Left lung (tissue), 10 donors: ENCODE measurements around the gene ZNF786. TPM values are rescaled to one million over a fixed set of nuclear protein-coding genes. Genes with fewer than 3 reads are reported as not detected.

Source experiments
- ATAC-seq: fragments of 200-7000 bp; cut with Tn5 transposase; one replicate; pipeline ENCODE4 v1.9.1; 2020; ENCODE audit warnings: moderate library complexity
- DNase-seq, 4 donors: peaks; one replicate each; pipeline ENCODE4 v3.0.0-alpha.2; 2013 to 2020
- H3K27ac ChIP-seq, 2 donors: fragments of 200-600 bp; sonication (generic) in 1 of 2; one replicate each; pipeline versions ENCODE4 v1.5.0 to v1.8.0; 2020 to 2021
- H3K27me3 ChIP-seq, 2 donors: fragments of 200-600 bp; sonication (generic) in 1 of 2; one replicate each; pipeline versions ENCODE4 v1.5.0 to v1.8.0; 2020 to 2021
- H3K36me3 ChIP-seq, 2 donors: fragments of 200-600 bp; sonication (generic) in 1 of 2; one replicate each; pipeline versions ENCODE4 v1.5.0 to v1.8.0; 2020 to 2021
- H3K4me1 ChIP-seq, 2 donors: fragments of 200-600 bp; one replicate each; pipeline ENCODE4 v1.8.0; 2021
- H3K4me3 ChIP-seq, 2 donors: fragments of 200-600 bp; sonication (generic) in 1 of 2; one replicate each; pipeline versions ENCODE4 v1.5.0 to v1.8.0; 2020 to 2021; ENCODE audit warnings: mild to moderate bottlenecking in 1 of 2
- H3K9me3 ChIP-seq, 2 donors: fragments of 200-600 bp; sonication (generic) in 1 of 2; one replicate each; pipeline versions ENCODE4 v1.5.0 to v1.8.0; 2020 to 2021
- intact Hi-C, 2 donors: fragments of 100-400 bp; cut with DNase I; formaldehyde crosslinking; loops; one replicate each; pipeline versions ENCODE4 v1.11.2 to v1.14.2; 2022
- polyA plus RNA-seq, 6 donors: library from polyadenylated mRNA; unstranded; fragments of 120-200 nt; gene quantifications; one replicate each; pipeline ENCODE4 v1.2.1, GENCODE V29; 2013; ENCODE audit not compliant: insufficient read length in 6 of 6
- total RNA-seq, 2 donors: library from RNA; stranded (reverse); fragmentation: NEBNext Ultra II Directional; extraction: Animal tissue kit (Norgen Biotek cat#: 25700); gene quantifications; one replicate each; pipeline ENCODE4 v1.2.1, GENCODE V29; 2021
- TF ChIP-seq, protein P1 (sequence below), 2 donors: fragments of 200-600 bp; sonication (generic) in 1 of 2; IDR thresholded peaks; one replicate each; pipeline versions ENCODE4 v1.5.0 to v1.8.0; 2021; ENCODE audit warnings: antibody characterized with exemption in 2 of 2
- donor health status: DM: no; HTN: yes; CAD: no.
- donor health status: DM: no; HTN: no; CAD: no.

ZNF786 gene
- total and polyA plus RNA-seq, 8 donors = 5.2 to 8.7 (median 6.9) TPM

DNA sequence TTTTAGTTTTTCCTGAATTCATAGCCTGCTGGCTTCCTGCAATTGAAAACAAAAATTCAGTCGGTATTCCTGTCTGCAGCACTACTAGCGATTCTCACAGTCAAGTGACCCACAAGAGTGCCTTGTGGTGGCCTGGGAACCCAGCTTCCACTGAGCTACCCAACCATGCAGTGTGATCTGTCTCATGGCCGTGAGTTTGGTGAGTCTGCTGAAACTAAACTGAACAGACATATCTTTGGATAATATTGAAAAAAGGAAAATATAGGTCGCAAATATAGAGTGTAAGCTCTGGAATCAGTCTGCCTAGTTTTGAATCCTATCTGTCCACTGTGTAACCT is 18.1 kb downstream of the ZNF786 start:
- Histone ChIP-seq H3K36me3 (peaks cover 0 to 45% of the 10 kb centered on the region in 2 donors), H3K4me1 (no peaks in the 10 kb centered on the region), H3K27me3 (no peaks in the 10 kb centered on the region), H3K27ac (peak overlapping the region in 1 of 2 donors; percentile 65), H3K9me3 (no peaks in the 10 kb centered on the region), H3K4me3 (no peak overlapping the region)
- intact Hi-C loops = no loop called here
- ATAC-seq (no peak), DNase-seq (no peak)
- TF ChIP-seq, protein P1, sequence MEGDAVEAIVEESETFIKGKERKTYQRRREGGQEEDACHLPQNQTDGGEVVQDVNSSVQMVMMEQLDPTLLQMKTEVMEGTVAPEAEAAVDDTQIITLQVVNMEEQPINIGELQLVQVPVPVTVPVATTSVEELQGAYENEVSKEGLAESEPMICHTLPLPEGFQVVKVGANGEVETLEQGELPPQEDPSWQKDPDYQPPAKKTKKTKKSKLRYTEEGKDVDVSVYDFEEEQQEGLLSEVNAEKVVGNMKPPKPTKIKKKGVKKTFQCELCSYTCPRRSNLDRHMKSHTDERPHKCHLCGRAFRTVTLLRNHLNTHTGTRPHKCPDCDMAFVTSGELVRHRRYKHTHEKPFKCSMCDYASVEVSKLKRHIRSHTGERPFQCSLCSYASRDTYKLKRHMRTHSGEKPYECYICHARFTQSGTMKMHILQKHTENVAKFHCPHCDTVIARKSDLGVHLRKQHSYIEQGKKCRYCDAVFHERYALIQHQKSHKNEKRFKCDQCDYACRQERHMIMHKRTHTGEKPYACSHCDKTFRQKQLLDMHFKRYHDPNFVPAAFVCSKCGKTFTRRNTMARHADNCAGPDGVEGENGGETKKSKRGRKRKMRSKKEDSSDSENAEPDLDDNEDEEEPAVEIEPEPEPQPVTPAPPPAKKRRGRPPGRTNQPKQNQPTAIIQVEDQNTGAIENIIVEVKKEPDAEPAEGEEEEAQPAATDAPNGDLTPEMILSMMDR (IDR thresholded peaks at IDR 0.05) = no peak

DNA sequence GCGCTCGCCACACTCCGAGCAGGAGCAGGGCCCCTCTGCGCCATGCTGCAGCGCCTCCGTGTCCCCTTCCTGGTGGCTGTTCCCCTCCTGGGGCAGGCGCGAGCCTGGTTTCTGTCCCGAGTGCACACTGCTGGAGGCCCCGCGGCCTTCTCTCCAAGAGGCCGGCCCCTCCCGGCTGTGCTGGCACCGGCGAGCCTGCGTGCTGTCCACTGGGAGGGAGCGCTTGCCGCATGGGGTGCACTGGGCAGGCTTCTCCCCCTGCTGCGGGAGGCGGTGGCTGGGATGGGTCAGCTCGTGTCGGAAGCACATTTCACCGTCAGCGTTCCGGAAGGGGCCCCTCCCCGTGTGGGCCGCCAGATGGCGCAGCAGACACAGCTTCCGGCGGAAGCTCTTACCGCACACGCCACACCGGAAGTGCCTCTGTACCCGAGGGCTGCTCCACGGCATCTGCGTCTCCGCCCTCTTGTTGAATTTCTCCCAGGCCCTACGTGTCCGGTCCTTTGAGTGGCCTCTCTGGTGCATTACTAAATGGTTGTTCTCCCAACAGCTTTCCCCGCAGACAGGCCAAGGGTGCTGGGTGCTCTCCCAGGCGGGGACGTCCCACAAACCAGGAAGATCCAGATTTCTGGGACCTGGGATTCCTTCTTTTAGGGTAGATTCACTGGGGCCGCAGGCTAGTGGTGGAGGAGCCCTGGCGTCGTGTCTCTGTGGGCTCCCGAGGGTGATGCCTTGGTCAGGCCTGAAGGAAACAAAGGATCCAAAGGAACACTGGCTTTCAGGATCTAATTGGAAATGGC is 18.7 kb downstream of the ZNF786 start:
- H3K4me1 ChIP-seq = no peaks in the 10 kb centered on the region
- H3K27me3 ChIP-seq = no peaks in the 10 kb centered on the region
- peak overlapping the region in 1 of 2 donors; percentile 18 for H3K4me3 ChIP-seq
- peaks cover 0 to 45% of the 10 kb centered on the region in 2 donors for H3K36me3 ChIP-seq
- ATAC-seq (peak; percentile 37), DNase-seq (peak in 1 of 4 donors; percentile 83)
- TF ChIP-seq, protein P1 (IDR thresholded peaks at IDR 0.05) = peak in 1 of 2 donors; percentile 28
- no peaks in the 10 kb centered on the region for H3K9me3 ChIP-seq
- intact Hi-C loops = no loop called here
- H3K27ac ChIP-seq = peak overlapping the region in 1 of 2 donors; percentile 65

DNA sequence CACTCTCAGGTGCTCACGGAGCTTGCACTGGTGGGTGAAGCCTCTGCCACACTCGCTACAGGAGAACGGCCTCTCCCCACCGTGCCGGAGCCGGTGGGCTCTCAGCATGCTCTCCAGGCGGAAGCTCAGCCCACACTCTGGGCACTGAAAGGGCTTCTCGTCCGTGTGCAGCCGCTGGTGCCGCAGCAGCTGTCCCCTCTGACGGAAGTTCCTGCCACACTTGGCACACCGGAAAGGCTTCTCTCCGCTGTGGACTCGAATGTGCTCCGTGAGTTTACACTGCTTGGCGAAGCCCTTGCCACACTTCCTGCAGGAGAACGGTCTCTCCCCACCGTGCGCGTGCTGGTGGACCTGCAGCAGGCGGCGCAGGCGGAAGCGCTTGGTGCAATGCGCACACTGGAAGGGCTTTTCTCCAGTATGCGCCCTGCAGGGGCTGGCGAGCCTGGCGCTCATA is 19.3 kb downstream of the ZNF786 start:
- peaks cover 0 to 45% of the 10 kb centered on the region in 2 donors for H3K36me3 ChIP-seq
- ATAC-seq = peak; percentile 15
- intact Hi-C loops = no loop called here

DNA sequence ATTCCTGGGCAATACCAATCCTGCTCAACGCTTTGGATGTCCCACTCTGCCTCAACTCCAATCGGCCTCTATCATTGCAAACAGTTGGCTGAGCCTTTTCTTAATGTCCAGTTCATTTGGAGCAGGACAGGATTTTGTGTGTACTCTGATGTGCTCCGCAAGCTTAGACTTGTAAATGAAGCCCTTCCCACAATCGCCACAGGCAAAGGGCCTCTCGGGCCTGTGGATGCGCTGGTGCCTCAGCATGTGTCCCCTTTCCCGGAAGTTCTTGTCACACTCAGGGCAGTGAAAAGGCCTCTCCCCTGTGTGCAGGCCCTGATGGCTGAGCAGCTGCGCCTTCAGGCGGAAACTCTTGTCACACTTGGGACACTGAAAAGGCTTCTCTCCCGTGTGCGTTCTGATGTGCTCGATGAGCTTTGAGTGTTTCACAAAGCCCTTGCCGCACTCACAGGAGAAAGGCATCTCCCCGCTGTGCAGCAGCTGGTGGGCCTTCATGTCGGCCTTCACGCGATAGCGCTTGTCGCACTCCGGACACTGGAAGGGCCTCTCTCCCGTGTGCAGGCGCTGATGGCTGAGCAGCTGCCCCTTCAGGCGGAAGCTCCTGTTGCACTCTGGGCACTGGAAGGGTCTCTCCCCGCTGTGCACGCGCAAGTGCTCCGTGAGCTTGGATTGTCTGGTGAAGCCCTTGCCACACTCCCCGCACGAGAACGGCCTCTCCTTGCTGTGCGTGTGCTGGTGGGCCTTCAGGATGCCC is 20.0 kb downstream of the ZNF786 start:
- intact Hi-C loops = no loop called here
- H3K36me3 ChIP-seq = peaks cover 0 to 45% of the 10 kb centered on the region in 2 donors
- TF ChIP-seq, protein P1 (IDR thresholded peaks at IDR 0.05) = no peak
- no peak overlapping the region for H3K4me3 ChIP-seq
- no peaks in the 10 kb centered on the region for H3K27me3 ChIP-seq
- peaks cover 0 to 4% of the 10 kb centered on the region in 2 donors for H3K4me1 ChIP-seq
- DNase-seq (no peak), ATAC-seq (no peak)
- H3K27ac ChIP-seq = peak overlapping the region in 1 of 2 donors; percentile 65
- H3K9me3 ChIP-seq = no peaks in the 10 kb centered on the region

More for the DNA sequence above, 19.3 kb downstream of the ZNF786 start:
- Histone ChIP-seq H3K4me3 (peak overlapping the region in 1 of 2 donors; percentile 18), H3K27ac (peak overlapping the region in 1 of 2 donors; percentile 65), H3K27me3 (no peaks in the 10 kb centered on the region), H3K9me3 (no peaks in the 10 kb centered on the region), H3K4me1 (peaks cover 0 to under 1% of the 10 kb centered on the region in 2 donors)
- no peak for DNase-seq
- TF ChIP-seq, protein P1 (IDR thresholded peaks at IDR 0.05) = no peak

DNA sequence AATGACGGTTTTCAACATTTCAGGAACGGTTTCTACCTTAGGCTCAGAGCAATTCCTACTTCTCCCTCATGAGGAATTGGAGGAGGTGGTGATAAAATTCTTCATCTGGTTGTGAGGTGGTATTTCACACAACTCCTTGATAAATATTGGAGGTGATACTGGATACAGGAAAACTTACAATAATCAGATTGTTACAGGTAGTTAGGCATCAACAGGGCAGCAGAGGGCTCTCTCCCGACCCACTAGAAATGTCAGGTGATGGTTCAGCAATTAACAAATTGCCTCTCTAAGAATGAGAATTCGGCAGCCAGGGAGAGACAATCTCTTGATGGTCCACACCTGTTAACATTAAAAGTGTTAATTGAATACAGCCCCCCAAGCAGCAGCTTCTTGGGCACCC is 22.6 kb downstream of the ZNF786 start:
- no peaks in the 10 kb centered on the region for H3K9me3 ChIP-seq
- intact Hi-C loops = no loop called here
- peaks cover 0 to 37% of the 10 kb centered on the region in 2 donors for H3K36me3 ChIP-seq
- DNase-seq (no peak), ATAC-seq (no peak)
- no peak overlapping the region for H3K4me3 ChIP-seq
- H3K4me1 ChIP-seq = peaks cover 0 to 4% of the 10 kb centered on the region in 2 donors
- no peak overlapping the region for H3K27ac ChIP-seq
- H3K27me3 ChIP-seq = no peaks in the 10 kb centered on the region
- TF ChIP-seq, protein P1 (IDR thresholded peaks at IDR 0.05) = no peak
